GM19372 (cell line): Measurements from ENCODE around the gene SDSL.

Source experiments
- ATAC-seq: cut with Tn5 transposase; IDR thresholded peaks from one replicate; pipeline ENCODE4 v1.9.1; 2021; ENCODE audit warnings: mild to moderate bottlenecking, low read depth, moderate library complexity; ENCODE audit not compliant: unreplicated experiment

Gene SDSL

GRCh38 chr12:113396200-113396599 lies 26.0 kb upstream of the SDSL start:
- ATAC-seq, result no peak

GRCh38 chr12:113396828-113397496 lies 25.2 kb upstream of the SDSL start:
- ATAC-seq, result no peak

- no peak for ATAC-seq
Observed at GRCh38 chr12:113397497-113398197, 24.5 kb upstream of the SDSL start.

GRCh38 chr12:113398346-113399290 lies 23.6 kb upstream of the SDSL start:
- ATAC-seq, result no peak

- no peak for ATAC-seq
Observed at GRCh38 chr12:113399490-113399889, 22.7 kb upstream of the SDSL start.

GRCh38 chr12:113400362-113400761 lies 21.8 kb upstream of the SDSL start:
- ATAC-seq, result no peak

- ATAC-seq, result no peak
Observed at GRCh38 chr12:113401066-113402000, 20.8 kb upstream of the SDSL start.

- ATAC-seq, result no peak
Observed at GRCh38 chr12:113402586-113403260, 19.5 kb upstream of the SDSL start.

GRCh38 chr12:113403435-113404415 lies 18.5 kb upstream of the SDSL start, which contains the start of gene SDS:
Gene SDS (minus strand): TSS chr12:113403887. CDS start chr12:113399708, 4,179 bp downstream.
- no peak for ATAC-seq

GRCh38 chr12:113405694-113406093 lies 16.5 kb upstream of the SDSL start:
- ATAC-seq, result no peak

- ATAC-seq, result no peak
Observed at GRCh38 chr12:113407931-113408600, 14.1 kb upstream of the SDSL start.

GRCh38 chr12:113408756-113409298 lies 13.4 kb upstream of the SDSL start:
- ATAC-seq, result no peak

GRCh38 chr12:113409462-113410124 lies 12.6 kb upstream of the SDSL start:
- ATAC-seq, result no peak

GRCh38 chr12:113413488-113413939 lies 8.7 kb upstream of the SDSL start:
- no peak for ATAC-seq

- ATAC-seq, result no peak
Observed at GRCh38 chr12:113414519-113415038, 7.6 kb upstream of the SDSL start.

- ATAC-seq, result no peak
Observed at GRCh38 chr12:113416091-113416754, 6.0 kb upstream of the SDSL start.
